Kidney glomerular epithelial cell (primary cell): ENCODE measurements around the gene HIVEP2.
"Not testable (repeated sequence)": the region's sequence is repeated elsewhere in the genome, so short reads cannot be mapped to it uniquely, and the experiment has no call there.

ENCODE experiments used
- DNase-seq: peaks from one replicate; lab custom pipeline; 2025; lab: John Stamatoyannopoulos, UW

Gene HIVEP2, protein sequence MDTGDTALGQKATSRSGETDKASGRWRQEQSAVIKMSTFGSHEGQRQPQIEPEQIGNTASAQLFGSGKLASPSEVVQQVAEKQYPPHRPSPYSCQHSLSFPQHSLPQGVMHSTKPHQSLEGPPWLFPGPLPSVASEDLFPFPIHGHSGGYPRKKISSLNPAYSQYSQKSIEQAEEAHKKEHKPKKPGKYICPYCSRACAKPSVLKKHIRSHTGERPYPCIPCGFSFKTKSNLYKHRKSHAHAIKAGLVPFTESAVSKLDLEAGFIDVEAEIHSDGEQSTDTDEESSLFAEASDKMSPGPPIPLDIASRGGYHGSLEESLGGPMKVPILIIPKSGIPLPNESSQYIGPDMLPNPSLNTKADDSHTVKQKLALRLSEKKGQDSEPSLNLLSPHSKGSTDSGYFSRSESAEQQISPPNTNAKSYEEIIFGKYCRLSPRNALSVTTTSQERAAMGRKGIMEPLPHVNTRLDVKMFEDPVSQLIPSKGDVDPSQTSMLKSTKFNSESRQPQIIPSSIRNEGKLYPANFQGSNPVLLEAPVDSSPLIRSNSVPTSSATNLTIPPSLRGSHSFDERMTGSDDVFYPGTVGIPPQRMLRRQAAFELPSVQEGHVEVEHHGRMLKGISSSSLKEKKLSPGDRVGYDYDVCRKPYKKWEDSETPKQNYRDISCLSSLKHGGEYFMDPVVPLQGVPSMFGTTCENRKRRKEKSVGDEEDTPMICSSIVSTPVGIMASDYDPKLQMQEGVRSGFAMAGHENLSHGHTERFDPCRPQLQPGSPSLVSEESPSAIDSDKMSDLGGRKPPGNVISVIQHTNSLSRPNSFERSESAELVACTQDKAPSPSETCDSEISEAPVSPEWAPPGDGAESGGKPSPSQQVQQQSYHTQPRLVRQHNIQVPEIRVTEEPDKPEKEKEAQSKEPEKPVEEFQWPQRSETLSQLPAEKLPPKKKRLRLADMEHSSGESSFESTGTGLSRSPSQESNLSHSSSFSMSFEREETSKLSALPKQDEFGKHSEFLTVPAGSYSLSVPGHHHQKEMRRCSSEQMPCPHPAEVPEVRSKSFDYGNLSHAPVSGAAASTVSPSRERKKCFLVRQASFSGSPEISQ (N-terminal part only)

DNA sequence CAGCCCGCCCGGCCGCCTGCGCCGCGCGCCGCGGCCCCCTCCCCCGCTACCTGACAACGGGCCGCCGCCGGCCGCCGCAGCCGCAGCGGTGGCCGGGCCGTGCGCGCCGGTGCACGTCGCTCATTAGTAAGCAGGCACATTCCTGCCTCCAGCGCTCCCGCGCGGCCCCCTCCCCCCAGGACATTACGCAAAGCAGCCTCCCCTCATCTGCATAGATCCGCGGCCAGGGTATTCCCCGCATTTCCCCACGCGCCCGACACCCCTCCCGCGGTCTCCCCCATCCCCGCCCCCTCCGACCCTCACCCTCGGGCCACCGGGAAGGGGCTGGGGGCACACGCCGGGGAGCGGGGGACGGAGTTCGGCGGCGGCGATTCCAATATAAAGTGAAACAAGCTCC is at the start of gene HIVEP2:
HIVEP2 (minus strand) TSS at position 128 of the 397 bp plus-strand sequence. CDS start 170,438 bp downstream, outside the sequence.
- peak; percentile 63 for DNase-seq

DNA sequence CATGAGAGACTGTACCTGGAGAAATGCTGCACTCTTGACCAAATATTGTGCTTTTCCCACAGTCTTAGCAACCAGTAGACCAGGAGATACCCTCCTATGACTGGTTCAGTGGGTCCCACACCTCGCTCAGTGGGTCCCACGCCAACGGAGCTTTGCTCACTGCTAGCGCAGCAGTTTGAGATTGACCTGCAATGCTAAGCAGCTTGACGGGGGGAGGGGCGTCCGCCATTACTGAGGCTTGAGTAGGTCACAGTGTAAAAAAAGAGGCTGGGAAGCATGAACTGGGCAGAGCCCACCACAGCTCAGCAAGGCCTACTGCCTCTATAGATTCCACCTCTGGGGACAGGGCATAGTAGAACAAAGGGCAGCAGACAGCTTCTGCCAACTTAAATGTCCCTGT is 49.0 kb upstream of the HIVEP2 start:
- DNase-seq, result no peak

DNA sequence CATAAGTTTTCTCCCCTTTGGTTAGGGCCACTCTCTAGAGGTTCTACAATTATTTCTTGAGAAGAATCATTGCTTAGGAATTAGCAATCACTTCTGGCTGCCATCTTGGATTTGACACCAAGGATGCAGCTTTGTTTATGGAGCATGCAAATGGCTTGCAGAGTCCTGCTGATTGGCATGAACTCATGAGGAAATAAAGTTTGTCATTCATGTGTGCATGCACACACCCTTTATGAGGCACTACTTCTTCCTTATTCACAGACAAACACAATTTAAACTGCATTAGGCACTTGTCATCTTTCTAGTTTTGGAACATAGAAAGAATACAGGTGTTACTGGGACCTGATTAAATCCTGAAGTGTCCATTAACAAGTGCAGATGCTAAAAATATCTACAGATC is 42.5 kb upstream of the HIVEP2 start:
- no peak for DNase-seq

DNA sequence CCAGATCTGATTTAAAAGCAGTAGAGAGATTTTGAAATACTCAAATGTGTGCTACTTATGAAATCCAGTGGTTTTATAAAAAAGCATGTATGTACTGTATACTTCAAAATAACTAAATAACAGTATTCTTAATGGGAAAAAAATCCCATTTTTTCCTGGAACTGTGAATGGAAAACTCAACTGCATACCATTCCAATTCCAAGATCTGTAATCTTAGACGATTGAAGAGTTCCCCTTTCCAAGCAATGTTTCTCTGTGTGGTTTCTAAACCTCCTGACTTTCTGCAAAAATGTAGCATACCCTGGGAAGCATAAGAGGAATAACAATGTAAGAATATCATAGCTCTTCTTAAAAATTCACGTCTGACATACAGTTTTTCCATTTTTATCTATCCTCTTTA is 40.3 kb upstream of the HIVEP2 start:
- no peak for DNase-seq

DNA sequence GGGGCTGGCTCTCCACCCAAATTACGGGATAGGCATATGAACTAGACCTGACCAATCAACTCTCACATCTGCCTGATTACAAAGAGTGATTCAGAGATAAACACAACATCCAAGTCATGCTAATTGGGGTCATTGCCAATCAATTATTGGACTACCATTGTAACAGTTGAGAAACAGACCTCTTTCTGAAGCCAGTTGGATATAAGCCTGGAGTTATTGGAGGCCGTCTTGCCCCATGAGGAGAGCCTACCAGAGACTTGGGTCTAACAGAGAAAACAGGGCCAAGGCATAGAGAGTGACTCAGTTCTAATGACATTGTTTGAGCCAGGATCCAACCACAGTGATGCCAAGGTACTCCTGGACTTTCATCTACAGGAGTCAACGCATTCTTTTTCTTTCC is 39.4 kb upstream of the HIVEP2 start:
- DNase-seq, result no peak

DNA sequence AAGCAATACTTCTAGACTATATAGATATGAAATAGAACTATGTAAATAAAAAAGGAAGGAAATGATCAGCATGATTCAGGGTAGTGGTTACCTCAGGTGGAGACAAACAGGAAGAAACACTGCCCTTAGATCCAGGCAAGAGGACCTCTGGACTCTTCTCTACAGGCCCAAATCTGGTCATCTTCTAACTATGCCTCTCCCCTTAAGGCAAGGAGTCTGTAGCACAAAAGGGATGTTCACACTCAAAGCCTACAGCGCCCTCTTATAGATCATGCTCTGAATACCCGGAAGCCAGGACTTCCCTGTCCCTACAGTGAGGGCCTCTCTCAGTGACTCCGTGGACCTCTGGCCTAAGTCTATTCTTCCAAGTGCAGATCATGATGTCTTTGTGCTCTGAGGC is 30.4 kb upstream of the HIVEP2 start:
- DNase-seq, result no peak

DNA sequence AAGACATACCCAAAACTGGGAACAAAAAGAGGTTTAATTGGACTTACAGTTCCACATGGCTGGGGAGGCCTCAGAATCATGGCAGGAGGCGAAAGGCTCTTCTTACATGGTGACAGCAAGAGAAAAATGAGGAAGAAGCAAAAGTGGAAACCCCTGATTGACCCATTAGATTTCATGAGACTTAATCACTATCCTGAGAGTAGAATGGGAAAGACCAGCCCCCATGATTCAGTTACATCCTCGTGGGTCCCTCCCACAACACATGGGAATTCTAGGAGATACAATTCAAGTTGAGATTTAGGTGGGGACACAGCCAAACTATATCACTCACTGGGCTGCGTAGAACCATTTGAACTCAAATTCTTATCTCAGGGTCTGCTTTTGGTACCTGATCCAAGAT is 26.0 kb upstream of the HIVEP2 start:
- DNase-seq, result not testable (repeated sequence)

DNA sequence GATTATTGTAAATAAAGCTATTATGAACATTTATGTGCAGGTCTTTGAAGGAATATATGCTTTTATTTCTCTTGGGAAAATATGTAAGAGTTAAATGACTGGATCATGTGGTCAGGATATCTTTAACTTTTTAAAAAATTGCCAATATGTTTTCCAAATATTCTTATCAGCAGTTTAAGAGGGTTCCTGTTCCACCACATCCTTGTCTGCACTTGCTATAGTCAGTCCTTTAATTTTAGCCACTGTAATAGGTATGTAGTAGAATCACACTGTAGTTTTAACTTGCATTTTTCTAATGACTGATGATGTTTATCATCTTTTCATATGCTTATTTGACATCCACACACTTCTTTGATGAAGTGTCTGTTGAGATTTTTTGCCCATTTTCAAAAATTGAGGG is 23.6 kb upstream of the HIVEP2 start:
- DNase-seq, result no peak

DNA sequence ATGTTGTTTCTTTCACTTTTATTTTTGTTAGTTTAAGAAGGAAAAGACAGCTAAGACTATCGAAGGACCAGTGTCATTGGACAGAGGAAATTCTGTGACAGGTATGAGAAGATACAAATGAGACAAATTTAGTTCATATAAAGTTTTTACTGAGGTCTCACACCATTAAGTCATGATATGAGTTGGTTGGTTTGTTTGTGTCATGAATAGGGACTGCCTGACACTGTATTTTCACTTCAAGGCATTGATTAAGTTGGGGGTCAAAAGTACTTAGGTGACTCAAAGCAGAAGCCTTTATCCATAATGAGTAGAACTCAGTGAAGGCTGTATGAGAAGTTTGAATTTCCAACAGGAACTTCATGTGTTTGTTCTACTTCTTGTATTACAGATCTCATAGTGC is 21.3 kb upstream of the HIVEP2 start:
- no peak for DNase-seq

DNA sequence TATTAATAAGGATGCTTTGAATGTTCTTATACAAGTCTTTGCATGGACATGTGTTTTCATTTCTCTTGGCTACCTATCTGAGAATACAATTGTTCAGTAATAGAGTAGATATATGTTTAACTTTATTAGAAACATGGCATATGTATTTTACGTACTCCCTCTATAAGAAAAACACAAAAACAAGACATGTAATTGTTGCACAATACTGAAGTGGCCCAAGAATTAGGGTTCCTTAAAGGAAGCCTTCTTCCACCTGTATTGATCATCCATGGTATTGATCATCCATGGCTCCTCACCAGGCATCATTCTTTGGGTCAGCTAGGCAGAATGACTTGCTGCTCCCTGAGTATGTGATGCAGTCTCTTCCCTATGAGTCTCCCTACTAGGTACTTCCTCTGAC is 20.2 kb upstream of the HIVEP2 start:
- no peak for DNase-seq

DNA sequence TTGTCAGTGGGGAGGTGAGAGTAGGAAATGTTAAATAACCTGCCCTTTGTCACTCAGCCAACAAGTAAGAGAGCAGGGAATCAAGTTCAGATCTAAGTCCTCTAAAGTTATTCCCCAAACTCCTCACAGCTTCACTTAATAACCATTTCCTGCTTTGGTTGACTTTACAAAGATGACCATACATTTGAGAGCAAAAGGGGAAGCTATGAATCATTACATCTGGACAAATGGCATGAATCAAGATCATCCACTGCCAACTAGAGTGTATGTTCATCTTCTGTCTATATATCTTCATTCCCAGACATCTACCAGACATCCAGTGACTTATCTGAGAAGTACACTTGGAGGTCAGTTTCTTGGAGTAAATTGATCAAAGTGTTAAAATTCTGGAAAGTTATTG is 15.1 kb upstream of the HIVEP2 start:
- peak; percentile 3 for DNase-seq

DNA sequence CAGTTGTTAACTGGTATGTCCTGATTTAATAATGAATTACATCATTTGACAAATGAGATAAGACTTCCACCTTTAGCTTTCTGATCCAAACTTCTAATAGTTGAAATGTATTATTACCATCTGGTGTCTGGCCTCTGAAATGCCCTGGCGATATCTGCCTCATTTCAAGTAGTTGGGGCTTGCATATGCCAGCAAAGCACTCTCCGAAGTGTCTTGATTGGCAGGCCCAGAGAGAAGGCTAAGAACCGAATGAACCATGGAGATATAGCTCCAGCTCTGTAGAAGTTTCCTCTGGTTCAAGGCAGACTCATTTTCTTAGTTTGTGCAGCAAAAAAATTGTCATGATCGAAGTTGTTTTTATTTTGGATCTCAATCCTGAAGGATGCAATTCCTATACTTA is 13.4 kb upstream of the HIVEP2 start:
- DNase-seq, result no peak

DNA sequence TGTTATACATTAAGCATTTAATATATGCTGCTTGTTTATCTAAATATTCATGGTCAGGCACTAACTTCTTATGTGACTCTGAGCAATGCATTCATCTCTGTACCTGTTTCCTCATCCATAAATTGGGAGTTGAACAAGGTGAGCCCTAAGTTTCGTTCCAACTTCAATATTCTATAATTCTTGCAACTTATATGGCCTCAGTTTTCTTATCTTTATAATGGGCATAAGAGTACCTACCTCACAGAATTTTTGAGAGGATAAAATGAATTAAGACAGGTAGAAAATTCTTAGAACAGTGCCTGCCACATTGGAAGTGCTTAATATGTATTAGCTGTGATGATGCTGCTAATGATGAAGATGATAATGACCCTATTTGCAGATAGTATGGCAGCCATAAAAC is 11.8 kb upstream of the HIVEP2 start:
- no peak for DNase-seq

DNA sequence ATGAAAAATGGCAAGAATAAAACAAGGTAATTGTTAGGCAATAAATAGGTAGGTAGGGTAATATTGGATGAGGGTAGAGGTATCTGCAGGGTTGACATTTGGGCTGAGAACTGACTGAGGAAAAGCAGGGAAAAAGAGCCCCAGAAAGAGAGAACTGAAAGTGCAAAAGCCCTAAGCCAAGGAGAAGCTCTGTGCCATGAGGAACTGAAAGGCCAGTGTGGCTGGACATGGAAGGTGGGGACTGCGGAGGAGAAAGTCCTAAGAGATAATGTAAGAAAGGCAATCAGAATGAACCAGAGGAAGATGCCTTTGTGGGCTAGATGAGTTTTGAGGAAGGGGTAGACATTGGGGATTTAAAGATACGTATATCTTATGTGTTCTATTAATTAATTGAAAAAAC is 9.9 kb upstream of the HIVEP2 start:
- DNase-seq, result no peak

DNA sequence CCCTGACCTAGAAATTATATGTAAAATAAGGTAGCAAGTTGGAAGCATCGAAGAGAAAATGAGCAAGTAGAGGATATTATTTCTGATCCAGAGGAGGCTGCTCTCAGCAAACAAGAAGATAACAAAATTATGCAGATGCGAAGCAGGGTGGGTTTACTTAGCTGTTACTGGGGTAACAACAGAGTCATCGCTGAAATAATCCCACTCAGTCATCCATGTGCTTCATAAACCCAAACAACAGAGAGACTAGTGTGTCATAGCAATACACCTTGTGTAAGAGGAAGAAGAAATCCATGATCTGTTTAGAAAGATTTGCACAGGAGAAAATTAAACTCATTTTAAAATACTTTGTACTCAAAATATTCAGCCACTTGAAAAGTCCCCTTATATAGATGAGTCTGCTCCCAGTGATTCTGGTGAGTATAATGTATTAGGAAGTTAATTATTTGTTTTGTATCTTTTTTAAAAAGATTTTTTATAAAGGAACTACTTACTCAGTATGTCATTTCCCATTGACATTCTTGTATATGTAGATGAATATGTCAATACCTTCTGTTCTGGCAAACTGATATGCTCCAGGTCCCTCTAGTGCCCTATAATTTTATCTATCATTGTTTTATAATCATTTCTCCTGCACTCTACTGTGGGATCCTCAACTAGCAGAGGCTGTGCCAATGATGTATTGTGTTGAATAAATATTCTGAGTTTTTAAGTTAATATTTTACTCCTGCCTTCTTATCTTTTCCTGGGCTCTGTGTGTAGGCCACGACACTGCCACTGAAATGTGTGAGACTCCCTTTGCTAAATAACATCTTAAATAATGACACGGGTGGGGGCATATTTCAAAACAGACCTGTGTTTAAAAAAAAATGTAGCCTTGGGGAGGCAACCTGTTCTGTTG is 8.6 kb upstream of the HIVEP2 start:
- DNase-seq, result peak; percentile 7

DNA sequence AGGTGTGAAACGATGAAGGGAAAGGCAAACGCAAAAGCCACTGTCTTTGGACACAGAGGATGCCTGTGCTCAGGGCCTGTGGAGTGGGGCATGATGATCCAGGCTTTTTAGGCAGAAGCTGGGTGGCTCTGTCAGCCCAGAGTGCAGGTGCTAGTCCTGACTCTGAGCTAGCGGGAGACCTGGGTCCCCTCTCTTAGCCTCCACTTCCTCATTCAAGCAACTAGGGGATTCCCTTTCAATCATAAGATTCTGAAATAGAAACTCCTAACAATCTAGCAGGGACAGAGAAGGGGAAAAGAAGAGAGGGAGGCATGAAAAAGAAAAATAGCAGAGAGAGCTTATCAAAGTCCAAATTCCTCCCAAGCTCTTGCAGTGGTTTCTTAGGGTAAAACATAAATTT is 7.6 kb upstream of the HIVEP2 start:
- DNase-seq, result no peak

DNA sequence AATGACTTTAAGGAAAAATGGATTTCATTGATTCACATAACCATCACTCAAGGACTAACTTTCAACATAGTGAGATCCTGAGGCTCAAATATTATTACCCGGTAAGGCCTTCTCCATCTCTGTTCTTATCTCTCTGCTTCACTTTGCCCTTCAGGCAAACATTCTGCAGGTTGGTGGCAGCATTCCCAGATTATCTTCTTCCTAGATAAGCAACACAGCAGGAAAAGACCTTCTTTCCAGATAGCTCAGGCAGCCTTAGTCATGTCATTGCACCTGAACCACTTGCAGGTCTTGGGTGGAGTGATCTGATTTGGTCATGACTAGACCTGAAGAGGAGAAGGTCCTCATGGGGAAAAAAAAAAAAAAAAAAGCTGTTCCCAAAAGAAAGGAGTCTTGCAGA is 5.3 kb upstream of the HIVEP2 start:
- no peak for DNase-seq

DNA sequence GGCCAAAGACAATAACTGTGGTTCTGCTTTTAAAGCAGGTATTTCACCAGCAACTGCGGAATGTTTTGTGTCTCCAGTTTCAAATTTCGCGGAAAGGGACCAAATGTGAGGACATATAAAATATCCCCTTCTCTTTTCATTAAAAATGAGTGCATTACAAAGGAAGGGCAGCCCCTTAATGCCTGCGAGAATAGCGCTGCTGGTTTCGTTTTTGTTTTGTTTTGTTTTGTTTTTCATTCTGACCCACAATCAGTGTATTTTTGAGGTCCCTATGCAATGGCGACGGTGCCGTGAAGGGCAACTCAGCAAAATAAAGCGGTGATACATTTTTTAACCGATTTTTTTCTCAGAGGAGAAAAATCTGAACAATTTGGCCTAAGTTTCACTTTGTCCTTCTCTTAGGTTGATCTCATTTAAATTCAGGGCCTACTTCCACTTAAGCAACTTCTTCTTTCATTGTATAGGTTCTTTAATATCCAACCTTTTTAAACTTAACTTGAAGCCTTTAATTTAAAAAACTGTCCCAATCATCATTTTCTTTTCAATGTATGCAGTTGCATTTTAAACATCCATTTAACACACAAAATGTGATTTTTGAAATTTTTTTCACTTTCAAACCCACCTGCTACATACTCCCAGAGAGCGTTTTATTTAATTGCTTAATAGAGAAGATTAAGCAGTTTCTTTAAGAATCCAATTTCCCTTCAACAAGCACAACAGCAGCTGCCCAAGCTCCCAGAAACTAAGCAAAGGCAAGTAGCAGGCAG is 2.9 kb upstream of the HIVEP2 start:
- no peak for DNase-seq

DNA sequence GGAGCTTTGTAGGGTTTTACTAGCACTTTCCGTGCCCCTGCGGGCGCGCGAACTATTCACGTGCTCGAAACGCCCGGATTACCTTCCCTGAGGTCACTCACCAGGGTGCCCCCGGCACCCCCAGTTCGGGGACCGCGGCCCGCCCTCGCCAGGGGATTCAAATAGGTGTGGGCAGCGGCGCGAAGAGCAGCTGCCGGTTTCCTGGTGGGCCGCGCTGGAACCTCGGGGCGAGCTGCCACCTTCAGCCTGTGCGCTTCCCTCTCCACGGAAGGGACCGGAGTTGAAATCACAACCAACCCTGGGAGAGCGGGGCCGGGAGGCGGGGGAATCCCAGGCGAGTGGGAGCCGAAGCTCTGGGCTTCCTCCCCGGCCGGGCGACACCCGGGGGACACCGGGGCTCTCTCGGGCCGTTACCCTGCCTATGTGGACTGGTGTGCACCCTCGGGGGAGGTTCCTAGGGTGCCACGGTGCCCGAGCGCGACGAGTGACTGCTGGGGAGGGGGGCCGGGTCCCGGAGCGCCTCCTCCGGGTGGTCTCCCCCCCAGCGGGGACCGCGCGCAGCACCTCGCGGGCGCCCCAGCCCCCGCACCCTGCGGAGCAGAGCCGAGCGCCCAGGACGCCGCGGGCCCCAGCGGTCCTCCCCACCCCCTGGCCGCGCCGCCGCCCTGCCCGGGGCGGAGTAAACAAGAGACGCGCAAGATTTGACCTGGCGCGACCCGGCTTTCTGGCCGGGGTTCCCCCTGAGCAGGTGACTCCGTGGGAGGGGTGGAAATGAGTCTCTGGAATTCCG is 2.1 kb upstream of the HIVEP2 start:
- DNase-seq, result peak; percentile 66
